Cardiac fibroblast (primary cell): ENCODE data around the gene EFNB2.

ENCODE experiments used
- DNase-seq, 2 donors: peaks; one replicate each; pipeline versions ENCODE4 v3.0.0 to v3.0.0-alpha.2; 2010; ENCODE audit warnings: low read depth in 2 of 2
- H3K4me3 ChIP-seq, 2 donors: replicated peaks in 1 of 2; 1 replicate in 1 of 2; 2 replicates in 1 of 2; pipeline ENCODE4 v1.5.1; 2011; ENCODE audit warnings: low read depth in 2 of 2, low read length in 2 of 2, mild to moderate bottlenecking in 2 of 2, moderate library complexity in 1 of 2
- CTCF ChIP-seq: IDR thresholded peaks from one replicate; pipeline ENCODE4 v1.5.1; 2011; ENCODE audit warnings: low read depth, mild to moderate bottlenecking, low read length, inconsistent platforms

The EFNB2 gene

GRCh38 chr13:106440866-106441265 is 94.6 kb downstream of the EFNB2 start:
- no peak for TF ChIP-seq CTCF
- H3K4me3 ChIP-seq: no peak overlapping the region
- DNase-seq: no peak
